Nephron (organoid): ENCODE data around the gene MPO.

Experiments
- H3K27ac Mint-ChIP-seq, 3 experiments: 2 replicates each; pipeline ENCODE4 v1.8.0; 2020; ENCODE audit warnings: mixed read lengths in 3 of 3, mild to moderate bottlenecking in 2 of 3, moderate library complexity in 1 of 3
- H3K27me3 Mint-ChIP-seq: 2 replicates; pipeline ENCODE4 v1.8.0; 2021; ENCODE audit warnings: low read depth, mild to moderate bottlenecking, moderate library complexity, mixed read lengths
- H3K36me3 Mint-ChIP-seq: 2 replicates; pipeline ENCODE4 v1.8.0; 2020; ENCODE audit warnings: low read depth, mixed read lengths
- H3K4me1 Mint-ChIP-seq: 2 replicates; pipeline ENCODE4 v1.8.0; 2020; ENCODE audit warnings: mixed read lengths
- H3K4me3 Mint-ChIP-seq, 3 experiments: 2 replicates each; pipeline ENCODE4 v1.8.0; 2020; ENCODE audit warnings: mild to moderate bottlenecking in 3 of 3, mixed read lengths in 3 of 3, moderate library complexity in 2 of 3
- H3K9me3 Mint-ChIP-seq: 2 replicates; pipeline ENCODE4 v1.8.0; 2020; ENCODE audit warnings: mixed read lengths
- CTCF ChIP-seq, 3 experiments: fragments of 200-600 bp; sonication (generic); IDR thresholded peaks; one replicate each; pipeline ENCODE4 v1.5.0; 2021; ENCODE audit warnings: antibody characterized with exemption in 3 of 3; ENCODE audit not compliant: unreplicated experiment in 3 of 3

The MPO gene

GRCh38 chr17:58264407-58265103, 16.2 kb downstream of the MPO start:
- Mint-ChIP-seq H3K4me3 (no peak overlapping the region), H3K27ac (no peak overlapping the region), H3K4me1 (no peaks in the 10 kb centered on the region), H3K9me3 (no peaks in the 10 kb centered on the region), H3K27me3 (peaks cover 75% of the 10 kb centered on the region), H3K36me3 (no peaks in the 10 kb centered on the region)
- TF ChIP-seq CTCF (IDR thresholded peaks at IDR 0.05; ENCODE audit: unreplicated experiment in 3 of 3), result no peak

- Mint-ChIP-seq H3K36me3 (no peaks in the 10 kb centered on the region), H3K4me3 (no peak overlapping the region), H3K27me3 (peaks cover 83% of the 10 kb centered on the region), H3K4me1 (no peaks in the 10 kb centered on the region), H3K27ac (no peak overlapping the region), H3K9me3 (no peaks in the 10 kb centered on the region)
- TF ChIP-seq CTCF (IDR thresholded peaks at IDR 0.05; ENCODE audit: unreplicated experiment in 3 of 3), result no peak
Measured at GRCh38 chr17:58263773-58264172, 17.0 kb downstream of the MPO start.

GRCh38 chr17:58262149-58262548, 18.6 kb downstream of the MPO start:
- H3K27me3 Mint-ChIP-seq, result peaks cover 96% of the 10 kb centered on the region
- TF ChIP-seq CTCF (IDR thresholded peaks at IDR 0.05; ENCODE audit: unreplicated experiment in 3 of 3), result no peak
- H3K27ac Mint-ChIP-seq, result no peak overlapping the region
- no peaks in the 10 kb centered on the region for H3K9me3 Mint-ChIP-seq
- H3K4me1 Mint-ChIP-seq, result no peaks in the 10 kb centered on the region
- no peak overlapping the region for H3K4me3 Mint-ChIP-seq
- no peaks in the 10 kb centered on the region for H3K36me3 Mint-ChIP-seq

GRCh38 chr17:58254803-58255202, 25.9 kb downstream of the MPO start:
- H3K27me3 Mint-ChIP-seq, result peaks cover 93% of the 10 kb centered on the region
- no peak for TF ChIP-seq CTCF (IDR thresholded peaks at IDR 0.05; ENCODE audit: unreplicated experiment in 3 of 3)
- no peak overlapping the region for H3K27ac Mint-ChIP-seq
- peaks cover 5% of the 10 kb centered on the region for H3K4me1 Mint-ChIP-seq
- H3K36me3 Mint-ChIP-seq, result no peaks in the 10 kb centered on the region
- H3K4me3 Mint-ChIP-seq, result no peak overlapping the region
- no peaks in the 10 kb centered on the region for H3K9me3 Mint-ChIP-seq

GRCh38 chr17:58253082-58253481, 27.7 kb downstream of the MPO start:
- Mint-ChIP-seq H3K4me1 (peaks cover 5% of the 10 kb centered on the region), H3K4me3 (no peak overlapping the region), H3K27ac (no peak overlapping the region)

More at GRCh38 chr17:58253082-58253481, 27.7 kb downstream of the MPO start:
- TF ChIP-seq CTCF (IDR thresholded peaks at IDR 0.05; ENCODE audit: unreplicated experiment in 3 of 3), result no peak
- Mint-ChIP-seq H3K27me3 (peaks cover 91% of the 10 kb centered on the region), H3K9me3 (no peaks in the 10 kb centered on the region), H3K36me3 (no peaks in the 10 kb centered on the region)
